ENCODE results near the gene RNF214.
"Not testable (repeated sequence)": the region's sequence is repeated elsewhere in the genome, so short reads cannot be mapped to it uniquely, and the experiment has no call there.

Gene RNF214

DNA sequence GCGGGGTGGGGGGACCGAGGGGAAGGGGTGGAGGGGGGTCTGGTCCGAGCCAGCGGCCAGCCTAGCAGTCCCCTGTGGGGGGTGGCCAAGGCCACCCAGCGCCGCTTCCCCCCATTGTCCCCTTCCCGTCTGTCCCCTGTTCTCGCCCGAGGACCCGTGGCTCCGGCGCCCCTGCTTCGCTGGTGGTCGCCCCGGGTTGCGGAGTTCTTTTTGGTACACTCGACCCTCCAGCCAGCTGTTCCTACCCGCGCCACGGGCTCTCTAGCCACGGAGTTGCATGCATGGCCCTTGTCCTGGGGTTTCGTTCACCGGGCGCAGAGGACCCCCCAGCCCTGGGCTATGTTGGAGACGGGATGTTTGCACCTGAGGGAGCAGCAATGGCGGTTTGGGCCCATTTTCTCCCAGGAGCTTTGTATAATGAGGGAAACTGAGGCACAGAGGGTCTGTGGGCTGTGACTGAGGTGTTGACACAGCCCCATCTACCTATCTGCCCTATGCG lies 489 bp downstream of the RNF214 start:
- DNase-seq = no peak

DNA sequence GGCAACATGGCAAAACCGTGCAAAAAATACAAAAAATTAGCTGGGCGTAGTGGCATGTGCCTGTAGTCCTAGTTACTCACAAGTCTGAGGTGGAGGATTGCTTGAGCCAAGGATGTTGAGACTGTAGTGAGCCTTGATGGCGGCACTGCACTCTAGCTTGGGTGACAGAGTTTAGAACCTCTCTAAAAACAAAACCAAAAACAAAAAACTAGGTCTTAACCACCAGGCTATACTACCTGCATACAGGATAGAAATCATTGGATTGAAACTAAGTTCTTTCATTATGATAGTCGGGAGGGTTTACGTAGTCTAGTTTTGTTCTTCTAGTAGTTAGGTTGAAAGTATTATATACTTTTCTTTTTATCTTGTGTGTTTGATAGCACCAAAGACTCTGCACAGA lies 5.8 kb downstream of the RNF214 start:
- DNase-seq = no peak

DNA sequence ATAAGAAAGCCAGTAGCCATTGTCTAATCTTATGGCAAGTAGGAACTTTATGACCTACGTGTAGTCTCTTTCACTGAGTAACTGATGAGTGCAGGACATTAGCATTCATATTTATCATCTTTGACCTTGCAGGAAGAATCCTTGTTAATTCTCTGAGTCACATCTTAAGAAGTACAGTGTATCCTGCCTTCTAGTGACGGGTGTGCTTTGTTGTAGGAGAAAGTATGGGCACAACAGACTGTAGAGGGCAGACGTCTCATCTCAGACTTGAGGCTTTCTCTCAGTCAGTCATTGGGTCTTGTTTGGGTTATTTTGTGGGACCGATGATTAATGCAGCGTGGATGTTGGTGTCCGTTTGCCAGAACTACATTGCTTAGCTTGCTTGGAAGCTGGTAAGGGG lies 6.8 kb downstream of the RNF214 start:
- DNase-seq = no peak

DNA sequence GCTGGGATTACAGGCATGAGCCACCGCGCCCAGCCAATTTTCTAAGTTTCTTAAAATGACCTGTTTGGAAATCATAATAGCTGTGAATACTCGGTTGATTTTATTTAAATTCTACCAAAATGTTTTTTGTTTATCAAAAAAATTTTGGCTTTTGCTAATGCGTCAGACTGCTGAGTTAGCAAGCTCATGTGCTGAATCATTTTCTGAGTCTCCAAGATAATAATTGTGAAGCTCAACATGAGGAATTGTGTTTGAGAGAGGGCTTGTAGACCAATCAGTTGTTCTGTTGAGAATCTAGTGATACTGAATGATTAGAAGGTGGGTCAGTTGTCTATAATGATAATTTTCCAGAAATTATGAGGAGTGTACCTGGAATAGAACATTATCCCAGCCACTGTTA lies 15.9 kb downstream of the RNF214 start:
- no peak for DNase-seq

DNA sequence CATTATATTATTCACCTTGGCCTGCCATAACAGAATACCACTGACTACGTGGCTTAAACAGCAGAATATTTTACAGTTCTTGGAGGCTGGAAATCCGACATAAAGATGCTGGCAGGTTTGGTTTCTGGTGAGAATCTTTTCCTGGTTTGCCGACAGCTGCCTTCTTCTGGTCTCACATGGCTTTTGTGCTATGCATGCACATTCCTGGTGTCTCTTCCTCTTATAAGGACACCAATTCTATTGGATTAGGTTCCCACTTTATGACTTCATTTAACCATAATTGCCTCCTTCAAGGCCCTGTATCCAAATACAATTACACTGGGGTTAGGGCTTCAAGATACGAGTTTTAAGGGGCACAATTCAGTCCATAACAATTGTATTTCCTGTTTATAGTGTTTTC lies 17.1 kb downstream of the RNF214 start:
- DNase-seq = no peak

DNA sequence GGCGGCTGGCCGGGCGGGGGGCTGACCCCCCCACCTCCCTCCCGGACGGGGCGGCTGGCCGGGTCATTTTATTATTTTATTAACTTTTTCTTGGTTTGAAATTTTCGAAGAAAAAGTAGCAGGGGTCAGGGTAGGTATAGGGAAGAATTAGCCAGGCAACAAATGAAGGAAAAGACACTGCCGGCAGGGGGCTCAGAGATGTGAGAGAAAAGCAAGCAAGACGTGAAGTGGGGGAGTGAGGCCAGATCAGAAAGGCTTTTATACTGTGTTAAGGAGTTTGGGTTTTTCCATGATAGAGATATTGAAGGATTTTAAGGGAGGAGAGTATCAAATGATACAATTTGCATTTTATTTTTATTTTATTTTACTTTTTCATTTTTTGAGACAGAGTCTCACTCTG lies 19.0 kb downstream of the RNF214 start:
- DNase-seq = no peak

DNA sequence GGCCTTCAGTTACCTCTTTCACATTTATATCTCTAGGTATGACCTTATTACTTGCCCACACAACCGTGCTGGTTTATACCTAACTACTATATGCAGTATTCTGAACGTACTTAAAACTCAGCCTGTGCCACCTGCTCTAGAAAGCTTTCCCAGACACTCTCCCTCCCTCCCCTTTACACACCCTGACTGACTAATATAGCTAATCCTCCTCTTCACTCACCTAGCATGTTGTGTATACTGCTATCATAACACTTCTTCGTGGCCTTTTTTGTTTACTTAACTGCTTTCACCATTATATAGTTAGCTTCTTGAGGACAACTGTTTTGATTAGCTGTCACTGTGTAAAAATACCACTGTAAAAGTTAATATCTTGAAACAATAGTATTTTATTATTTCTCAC lies 23.5 kb downstream of the RNF214 start:
- DNase-seq = no peak

DNA sequence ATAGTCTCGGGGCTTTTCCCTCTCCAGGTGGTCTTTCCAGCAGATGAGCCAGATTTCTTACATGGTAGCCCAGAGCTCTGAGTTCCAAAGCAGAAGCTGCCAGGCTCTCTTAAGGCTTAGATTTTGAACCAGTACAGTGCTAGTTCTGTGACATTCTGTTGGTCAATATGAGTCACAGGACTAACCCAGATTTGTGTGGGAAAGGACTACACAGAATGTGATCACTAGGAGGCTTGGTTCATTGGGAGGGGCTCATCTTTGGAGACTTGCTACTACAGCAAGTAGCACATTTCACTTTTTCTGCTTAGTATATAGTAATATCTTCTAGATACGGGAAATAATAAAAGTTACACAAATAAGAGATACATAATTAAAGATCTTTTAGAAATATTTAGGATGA lies 24.1 kb downstream of the RNF214 start:
- DNase-seq = no peak

DNA sequence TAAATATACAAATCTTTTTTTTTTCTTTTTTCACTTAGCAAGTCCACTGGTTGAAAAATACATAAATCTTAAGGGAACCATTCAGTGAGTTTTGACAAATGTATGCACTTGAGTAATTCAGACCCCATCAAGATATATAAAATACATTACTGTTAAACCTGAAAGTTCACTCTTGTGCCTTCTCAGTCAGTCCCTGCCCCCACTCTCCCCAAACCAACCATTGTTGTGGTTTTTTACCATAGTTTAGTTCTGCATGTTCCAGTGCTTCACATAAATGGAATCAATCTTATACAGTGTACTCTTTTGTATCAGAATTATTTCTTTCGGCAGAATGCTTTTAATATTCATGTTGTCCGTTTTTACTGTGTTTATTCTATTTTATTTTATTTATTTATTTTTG lies 26.1 kb downstream of the RNF214 start:
- no peak for DNase-seq

DNA sequence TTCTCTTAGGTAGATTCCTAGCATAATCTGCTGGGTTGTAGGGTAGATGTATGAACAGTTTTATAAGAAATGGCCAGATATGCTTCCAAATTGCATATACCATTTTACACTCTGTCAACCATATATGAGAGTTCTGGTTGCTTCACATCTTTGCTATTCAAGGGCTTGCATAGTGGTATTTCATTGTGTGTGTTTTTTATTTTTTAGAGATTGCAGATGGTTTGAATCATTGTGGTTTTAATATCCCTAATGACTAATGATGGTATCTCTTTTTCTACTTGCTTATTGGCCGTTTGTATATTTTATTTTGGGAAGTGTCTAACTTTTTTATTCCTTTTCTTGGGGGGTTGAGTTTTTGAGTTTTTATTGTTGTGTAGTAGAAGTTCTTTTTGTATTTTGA lies 26.9 kb downstream of the RNF214 start:
- DNase-seq = no peak

DNA sequence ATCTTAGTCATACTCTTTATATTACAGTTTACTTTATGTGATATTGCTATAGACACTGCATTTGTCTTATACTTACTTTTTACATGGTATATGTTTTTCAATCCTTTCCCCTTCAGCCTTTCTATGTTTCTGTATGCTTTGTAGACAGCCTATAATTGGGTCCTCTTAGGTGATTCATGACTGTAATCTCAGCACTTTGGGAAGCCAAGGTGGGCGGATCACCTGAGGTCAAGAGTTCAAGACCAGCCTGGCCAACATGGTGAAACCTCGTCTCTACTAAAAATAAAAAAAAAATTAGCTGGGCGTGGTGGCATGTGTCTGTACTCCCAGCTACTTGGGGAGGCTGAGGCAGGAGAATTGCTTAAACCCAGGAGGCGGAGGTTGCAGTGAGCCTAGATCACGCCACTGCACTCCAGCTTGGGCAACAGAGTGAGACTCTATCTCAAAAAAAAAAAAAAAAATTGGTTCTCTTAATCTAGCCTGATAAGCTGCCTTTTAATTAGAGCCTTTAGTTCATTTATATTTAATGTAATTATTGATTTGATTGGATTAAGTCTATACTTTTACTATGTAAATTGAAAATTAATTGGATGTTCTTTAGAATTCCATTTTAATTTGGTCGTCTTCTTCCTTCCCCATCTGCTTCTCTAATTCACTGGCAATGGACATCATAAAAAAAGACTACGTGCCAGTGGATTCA lies 32.3 kb downstream of the RNF214 start:
- not testable (repeated sequence) for DNase-seq

DNA sequence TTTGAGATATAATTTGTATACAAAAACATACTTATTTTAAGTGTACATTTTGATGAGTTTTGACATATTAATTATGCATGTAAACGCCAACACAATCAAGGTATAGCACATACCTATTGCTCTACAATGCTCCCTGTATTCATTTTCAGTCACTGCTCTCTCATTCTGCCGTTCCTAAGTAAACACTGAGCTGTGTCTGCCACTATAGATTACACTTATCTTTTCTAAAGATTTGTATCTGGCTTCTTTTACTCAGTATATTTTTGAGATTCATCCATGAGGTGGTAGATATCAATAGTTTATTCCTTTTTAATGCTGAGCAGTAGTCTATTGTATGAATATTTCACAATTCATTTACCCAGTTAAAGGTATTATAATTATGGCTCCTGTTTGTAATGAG lies 33.3 kb downstream of the RNF214 start:
- DNase-seq = no peak

DNA sequence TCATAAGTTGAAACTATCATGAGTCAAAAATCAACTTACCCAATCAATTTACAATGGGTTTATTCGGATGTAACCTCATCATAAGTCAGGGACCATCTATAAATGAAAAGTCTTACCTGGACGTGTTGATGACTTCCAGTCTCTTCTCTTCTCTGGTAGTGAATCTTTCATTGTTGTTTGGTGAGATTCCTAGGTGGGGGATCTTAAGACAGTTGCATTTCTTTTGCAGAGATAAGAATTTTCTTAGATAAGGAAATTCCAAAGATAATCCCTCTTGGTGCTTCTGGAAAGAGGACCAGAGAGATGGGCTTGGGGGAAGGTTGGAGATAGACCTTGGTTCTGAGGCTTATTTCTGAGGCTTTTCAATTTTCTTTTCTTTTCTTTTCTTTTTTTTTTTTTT lies 37.4 kb downstream of the RNF214 start:
- DNase-seq = no peak

DNA sequence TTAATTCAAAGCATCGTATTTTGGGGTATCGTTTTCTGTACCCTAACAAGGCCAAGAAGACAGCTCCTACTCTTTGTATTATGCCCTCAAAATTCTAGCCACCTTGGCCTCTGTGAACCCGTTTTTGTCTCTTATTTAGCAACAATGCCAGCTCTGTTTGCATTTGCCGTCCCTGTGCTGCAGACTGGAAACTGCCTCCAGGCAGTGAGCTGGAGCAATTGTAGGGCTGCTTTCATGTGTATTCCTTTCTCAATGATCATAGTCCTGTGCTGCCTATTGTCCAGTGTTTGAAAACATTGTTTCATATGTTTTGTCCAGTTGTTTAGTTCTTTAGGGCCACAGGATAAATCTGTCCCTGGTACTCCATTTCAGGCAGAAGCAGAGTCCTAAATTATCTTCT lies 38.7 kb downstream of the RNF214 start:
- DNase-seq = no peak

DNA sequence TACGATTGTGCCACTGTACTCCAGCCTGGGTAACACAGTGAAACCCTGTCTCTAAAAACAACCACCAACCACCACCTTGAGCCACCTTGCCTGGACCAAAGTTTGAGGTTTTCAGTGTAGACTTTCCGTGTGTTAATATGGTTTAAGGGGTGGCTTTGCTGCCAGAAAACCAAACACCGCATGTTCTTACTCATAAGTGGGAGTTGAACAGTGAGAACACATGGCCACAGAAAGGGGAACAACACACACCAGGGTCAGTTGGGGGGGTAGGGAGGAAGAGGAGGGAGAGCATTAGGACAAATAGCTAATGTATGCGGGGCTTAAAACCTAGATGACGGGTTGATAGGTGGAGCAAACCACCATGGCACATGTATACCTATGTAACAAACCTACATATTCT lies 39.7 kb downstream of the RNF214 start:
- not testable (repeated sequence) for DNase-seq

DNA sequence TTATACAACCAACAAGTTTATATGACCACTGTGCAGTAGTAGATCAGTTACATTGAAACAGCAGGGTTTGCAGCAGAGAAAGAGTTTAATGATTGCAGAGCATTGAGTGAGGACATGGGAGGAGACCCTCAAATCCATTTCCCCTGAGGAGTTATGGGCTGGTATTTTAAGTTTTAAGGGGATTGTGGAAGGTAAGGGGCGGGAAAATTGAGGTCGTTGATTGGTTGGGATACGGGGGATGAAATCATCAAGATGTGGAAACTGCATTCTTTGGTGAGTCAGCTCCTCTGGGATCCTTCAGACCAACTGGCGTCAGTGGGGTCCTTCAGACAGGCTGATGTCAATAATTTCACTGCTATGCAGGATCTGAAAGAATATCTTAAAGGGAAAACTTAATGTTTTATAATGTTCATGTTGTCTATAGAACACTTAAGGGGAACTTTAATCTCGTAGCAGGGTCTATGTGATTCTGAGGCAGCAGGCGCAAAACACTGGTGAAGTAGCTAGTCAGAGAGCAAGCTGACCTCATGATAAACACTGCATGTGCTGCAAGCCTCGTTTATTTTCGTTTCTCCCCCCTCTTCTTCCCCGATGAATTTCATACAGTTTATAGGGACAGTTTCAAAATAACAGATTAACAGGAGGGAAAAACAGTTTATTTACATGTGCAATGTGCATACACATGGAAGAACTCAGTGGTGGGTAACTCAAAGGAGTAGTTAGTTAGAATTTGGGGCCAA lies 41.2 kb downstream of the RNF214 start:
- no peak for DNase-seq

DNA sequence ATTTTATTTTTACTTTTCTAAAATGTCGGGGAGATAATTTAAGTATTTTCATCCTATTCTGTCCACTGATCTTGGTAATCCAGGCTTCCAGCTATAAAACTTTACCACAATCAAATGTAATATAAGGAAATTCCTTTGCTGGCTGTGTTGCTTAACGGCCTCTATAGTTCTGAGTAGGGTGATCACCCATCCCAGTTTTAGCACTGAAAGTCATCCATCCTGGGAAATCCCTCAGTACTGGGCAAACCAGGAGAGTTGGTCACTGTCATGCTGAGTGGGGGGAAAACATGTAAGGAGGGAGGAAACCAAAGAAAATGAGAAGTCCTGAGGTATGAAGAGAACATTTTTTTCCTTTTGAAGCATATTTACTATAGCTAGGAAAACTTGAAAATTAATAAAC lies 45.9 kb downstream of the RNF214 start:
- DNase-seq = no peak

DNA sequence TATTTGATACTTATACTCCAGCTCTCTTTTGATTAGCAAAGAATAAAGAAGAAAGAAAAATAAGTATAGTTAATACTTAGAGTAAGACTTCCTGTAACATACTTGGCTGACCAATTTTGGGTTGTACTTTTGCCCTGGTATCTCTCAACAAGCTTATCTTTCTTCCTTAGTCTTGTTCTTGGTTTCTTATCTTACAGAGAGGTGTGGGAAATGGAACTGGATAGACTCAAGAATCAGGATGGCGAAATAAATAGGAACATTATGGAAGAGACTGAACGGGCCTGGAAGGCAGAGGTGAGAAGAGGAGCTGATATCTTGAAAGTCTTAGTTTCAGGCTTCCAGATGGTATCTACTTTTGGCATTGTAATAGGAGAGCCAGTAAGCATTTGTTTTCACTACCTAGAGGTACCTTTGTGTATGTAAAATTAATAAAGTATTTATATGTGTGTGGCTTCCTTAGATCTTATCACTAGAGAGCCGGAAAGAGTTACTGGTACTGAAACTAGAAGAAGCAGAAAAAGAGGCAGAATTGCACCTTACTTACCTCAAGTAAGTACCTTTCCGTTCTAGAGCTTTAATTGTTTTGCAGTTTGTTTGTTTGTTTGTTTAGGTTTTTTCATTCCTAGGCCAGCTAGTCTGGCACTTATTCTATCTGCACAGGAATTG lies 47.4 kb downstream of the RNF214 start:
- DNase-seq = no peak

DNA sequence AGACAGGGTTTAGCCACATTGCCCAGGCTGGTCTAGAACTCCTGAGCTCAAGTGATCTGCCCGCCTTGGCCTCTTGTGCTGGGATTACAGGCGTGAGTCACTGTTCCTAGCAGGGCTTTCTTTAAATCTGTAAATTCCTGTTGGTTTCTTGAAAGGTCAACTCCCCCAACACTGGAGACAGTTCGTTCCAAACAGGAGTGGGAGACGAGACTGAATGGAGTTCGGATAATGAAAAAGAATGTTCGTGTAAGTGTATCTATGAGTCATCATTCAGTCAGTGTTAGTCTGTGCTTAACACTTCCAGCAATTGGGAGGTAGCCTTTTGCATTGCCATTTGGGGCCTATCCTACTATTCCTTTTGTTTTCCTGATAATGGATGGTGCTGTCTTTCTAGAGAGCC lies 48.7 kb downstream of the RNF214 start:
- no peak for DNase-seq

DNA sequence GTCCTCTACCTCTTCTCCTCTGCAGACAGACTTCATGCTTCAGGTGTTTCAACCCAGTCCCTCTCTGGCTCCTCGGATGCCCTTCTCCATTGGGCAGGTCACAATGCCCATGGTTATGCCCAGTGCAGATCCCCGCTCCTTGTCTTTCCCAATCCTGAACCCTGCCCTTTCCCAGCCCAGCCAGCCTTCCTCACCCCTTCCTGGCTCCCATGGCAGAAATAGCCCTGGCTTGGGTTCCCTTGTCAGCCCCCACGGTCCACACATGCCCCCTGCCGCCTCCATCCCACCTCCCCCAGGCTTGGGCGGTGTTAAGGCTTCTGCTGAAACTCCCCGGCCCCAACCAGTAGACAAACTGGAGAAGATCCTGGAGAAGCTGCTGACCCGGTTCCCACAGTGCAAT lies 49.4 kb downstream of the RNF214 start:
- DNase-seq = no peak

DNA sequence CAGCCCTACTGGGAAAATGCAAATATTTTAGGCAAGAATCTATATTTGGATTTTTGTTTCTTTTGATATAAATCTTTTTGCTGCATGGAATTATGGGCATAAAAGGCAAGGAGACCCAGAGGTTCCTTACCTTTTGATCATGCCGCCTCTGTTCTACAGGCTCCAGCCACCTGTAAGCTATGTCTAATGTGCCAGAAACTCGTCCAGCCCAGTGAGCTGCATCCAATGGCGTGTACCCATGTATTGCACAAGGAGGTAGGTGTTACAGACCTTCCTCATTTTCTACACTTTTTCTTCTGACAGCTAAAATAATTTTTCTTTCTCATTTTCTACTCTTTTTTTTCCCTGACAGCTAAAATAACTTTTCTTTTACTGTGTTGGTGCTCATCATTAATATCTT lies 50.5 kb downstream of the RNF214 start:
- no peak for DNase-seq

DNA sequence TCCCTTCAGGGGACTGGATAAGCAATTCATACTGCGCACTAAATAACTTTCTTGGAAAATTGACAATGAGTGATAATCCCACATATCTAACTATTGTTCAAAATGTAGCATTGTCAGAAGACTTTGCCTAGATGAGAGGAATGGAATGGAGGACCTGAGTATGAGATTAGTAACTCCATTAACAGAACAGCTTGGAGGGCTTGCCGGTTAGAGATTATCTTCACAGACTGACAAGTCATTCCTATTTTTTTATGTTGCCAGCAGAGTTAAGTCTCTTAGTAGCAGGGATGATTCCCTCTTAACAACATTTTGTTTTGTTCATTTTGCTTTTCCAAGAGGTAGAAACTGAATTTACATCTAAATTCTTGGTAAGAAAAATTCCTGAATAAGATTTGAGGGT lies 51.6 kb downstream of the RNF214 start:
- no peak for DNase-seq

DNA sequence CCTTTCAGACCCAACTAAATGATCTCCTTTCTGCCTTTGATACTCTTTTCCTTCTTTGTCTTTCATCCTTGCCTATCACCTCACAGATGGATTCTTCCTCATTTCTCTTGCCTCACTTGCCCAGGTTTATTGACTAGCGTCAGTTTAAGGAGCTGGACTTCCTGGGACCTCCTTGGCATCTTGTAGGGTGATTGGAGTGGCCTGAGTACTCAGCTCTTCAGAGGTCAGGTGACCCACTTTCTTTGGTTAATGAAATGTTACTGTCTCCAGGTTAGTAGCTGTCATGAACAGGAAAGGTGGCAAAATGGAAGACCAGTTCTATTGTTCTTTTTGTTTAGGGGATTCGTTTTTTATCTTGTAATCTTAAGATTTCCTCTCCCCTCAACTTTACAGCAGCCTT lies 54.1 kb downstream of the RNF214 start:
- no peak for DNase-seq

DNA sequence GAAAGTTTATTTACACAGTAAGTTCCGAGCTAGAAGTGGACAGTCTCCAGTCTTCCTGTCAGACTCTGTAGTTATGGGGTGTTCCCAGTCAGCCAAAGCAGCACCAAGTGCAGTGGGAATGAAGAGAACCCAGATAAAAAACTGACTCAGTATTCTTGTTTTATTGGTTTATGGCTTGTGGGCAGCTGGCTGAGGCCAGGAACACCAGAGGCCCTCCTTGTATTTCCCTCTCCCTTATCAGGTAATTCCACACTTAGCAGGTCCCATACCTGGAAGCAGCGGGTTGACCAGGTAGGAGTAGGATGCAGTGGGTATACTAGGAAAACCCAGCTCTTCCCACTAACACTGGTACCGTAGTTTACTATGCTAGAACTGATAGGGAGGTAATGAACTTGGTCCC lies 55.2 kb downstream of the RNF214 start:
- DNase-seq = no peak
